HepG2 (cell line): Measurements from ENCODE around the gene DNAJC5. TPM values are rescaled to one million over a fixed set of nuclear protein-coding genes. Genes with fewer than 3 reads are reported as not detected.

Experiments
- ATF5 ChIP-seq: sonication (generic); formaldehyde crosslinking; IDR thresholded peaks from 2 replicates; pipeline ENCODE4 v1.4.0; 2020; ENCODE audit warnings: mild to moderate bottlenecking, low read depth, missing genetic modification reagents
- IRF2 ChIP-seq: IDR thresholded peaks from 2 replicates; pipeline ENCODE4 v1.6.1; 2018; ENCODE audit warnings: missing genetic modification reagents, missing compliant biosample characterization
- NFYB ChIP-seq: sonication (generic); formaldehyde crosslinking; IDR thresholded peaks from 2 replicates; pipeline ENCODE4 v1.4.0; 2020; ENCODE audit warnings: missing genetic modification reagents
- NR1H2 ChIP-seq: sonication (generic); formaldehyde crosslinking; IDR thresholded peaks from 2 replicates; pipeline ENCODE4 v1.8.1; 2022; ENCODE audit warnings: low read depth, missing genetic modification reagents, borderline replicate concordance
- SATB2 ChIP-seq: sonication (generic); formaldehyde crosslinking; IDR thresholded peaks from 2 replicates; pipeline ENCODE4 v1.5.0; 2020; ENCODE audit warnings: missing genetic modification reagents
- SMAD3 ChIP-seq: sonication (generic); formaldehyde crosslinking; IDR thresholded peaks from 2 replicates; pipeline ENCODE4 v1.4.0; 2020; ENCODE audit warnings: missing genetic modification reagents
- SMAD9 ChIP-seq: sonication (generic); formaldehyde crosslinking; IDR thresholded peaks from 2 replicates; pipeline ENCODE4 v1.5.1; 2020; ENCODE audit warnings: mild to moderate bottlenecking, missing genetic modification reagents
- USF2 ChIP-seq, 2 experiments: sonication (generic) in 1 of 2; formaldehyde crosslinking in 1 of 2; IDR thresholded peaks; 2 replicates each; pipeline versions ENCODE4 v1.5.1 to v1.6.1; 2011 to 2020; ENCODE audit warnings: borderline replicate concordance in 1 of 2, low read depth in 1 of 2, low read length in 1 of 2, mild to moderate bottlenecking in 1 of 2, missing genetic modification reagents in 1 of 2, moderate library complexity in 1 of 2
- ZBTB33 ChIP-seq: sonication (generic); formaldehyde crosslinking; IDR thresholded peaks from 2 replicates; pipeline ENCODE4 v1.4.0; 2020; ENCODE audit warnings: missing genetic modification reagents
- ZMYM4 ChIP-seq: sonication (generic); formaldehyde crosslinking; IDR thresholded peaks from 2 replicates; pipeline ENCODE4 v1.8.1; 2023; ENCODE audit warnings: mild to moderate bottlenecking, missing genetic modification reagents
- ZNF451 ChIP-seq: sonication (generic); formaldehyde crosslinking; IDR thresholded peaks from 2 replicates; pipeline ENCODE4 v1.5.0; 2020; ENCODE audit warnings: mild to moderate bottlenecking, missing genetic modification reagents
- ZNF614 ChIP-seq: IDR thresholded peaks from 2 replicates; pipeline ENCODE4 v1.6.1; 2018; ENCODE audit warnings: missing biosample characterization, missing genetic modification reagents, inconsistent platforms, borderline replicate concordance
- ZNF792 ChIP-seq: IDR thresholded peaks from 2 replicates; pipeline ENCODE4 v1.6.1; 2016
- ZNF891 ChIP-seq: sonication (generic); formaldehyde crosslinking; IDR thresholded peaks from 2 replicates; pipeline ENCODE4 v1.5.0; 2020; ENCODE audit warnings: mild to moderate bottlenecking, missing genetic modification reagents
- ZXDC ChIP-seq: sonication (generic); formaldehyde crosslinking; IDR thresholded peaks from 2 replicates; pipeline ENCODE4 v1.5.0; 2020; ENCODE audit warnings: mild to moderate bottlenecking, missing genetic modification reagents
- polyA plus RNA-seq, 8 experiments: library from polyadenylated mRNA; depleted of rRNA in 3 of 8; stranded (reverse) in 7 of 8; unstranded in 1 of 8; fragments of >200 nt; fragmentation: Illumina TruSeq in 4 of 8; extraction: Trizol in 4 of 8; gene quantifications; 2 replicates each; pipeline versions ENCODE4 v1.2.1 to v1.2.3, GENCODE V29; 2011 to 2016; ENCODE audit warnings: low read depth in 4 of 8, missing spikeins in 1 of 8, mixed read lengths in 1 of 8; ENCODE audit not compliant: insufficient read depth in 1 of 8
- total RNA-seq, 5 experiments: library from RNA; depleted of rRNA; stranded (reverse); fragments of >200 nt; fragmentation: Illumina TruSeq; extraction: Trizol; gene quantifications; 2 replicates each; pipeline ENCODE4 v1.2.3, GENCODE V29; 2016; ENCODE audit warnings: low read depth in 1 of 5

Gene DNAJC5
- total and polyA plus RNA-seq, 2 of the 13 experiments (the other 11 are each of a cell fraction or from before 2014, with no cell fraction given), result 42.8 to 64.5 TPM

- no peak for TF ChIP-seq SMAD9 (CRISPR knock-in tag)
- TF ChIP-seq NFYB (CRISPR knock-in tag), result no peak
- TF ChIP-seq ZNF891, result peak; percentile 20; the same call in 1 of the 2 replicates
- no peak for TF ChIP-seq ZNF792
- no peak for TF ChIP-seq IRF2 (CRISPR knock-in tag)
- no peak for TF ChIP-seq ZNF614 (CRISPR knock-in tag)
- 0 out of 2 replicates have a peak, but pooled peaks have one; percentile 24 for TF ChIP-seq ZMYM4
- TF ChIP-seq ZXDC (CRISPR knock-in tag), result no peak; the same call in 1 of the 2 replicates
- TF ChIP-seq SATB2 (CRISPR knock-in tag), result no peak
- TF ChIP-seq ATF5 (CRISPR knock-in tag), result no peak
- TF ChIP-seq ZNF451 (CRISPR knock-in tag), result no peak
- TF ChIP-seq USF2 (IDR thresholded peaks at IDR 0.05; ENCODE audit: low read depth, low read length), result no peak
- TF ChIP-seq USF2 (CRISPR knock-in tag; IDR thresholded peaks at IDR 0.05; ENCODE audit: borderline replicate concordance), result no peak
- TF ChIP-seq SMAD3 (CRISPR knock-in tag), result no peak
- no peak for TF ChIP-seq ZBTB33 (CRISPR knock-in tag)
- no peak for TF ChIP-seq NR1H2 (CRISPR knock-in tag)
Measured at GRCh38 chr20:63848003-63848911, 46.7 kb upstream of the DNAJC5 start (continued).
